Adrenal gland (tissue), 12 donors: ENCODE measurements around the gene ASTN2. TPM values are rescaled to one million over a fixed set of nuclear protein-coding genes. Genes with fewer than 3 reads are reported as not detected.

Experiments
- DNase-seq, 7 donors: peaks; one replicate each; pipeline ENCODE4 v3.0.0-alpha.2; 2019 to 2020
- H3K27ac ChIP-seq, 5 donors: fragments of 200-600 bp; sonication (generic) in 4 of 5; 1 replicate in 3 of 5; 2 replicates in 2 of 5; pipeline versions ENCODE4 v1.5.1 to v1.8.0; 2016 to 2020; ENCODE audit warnings: mild to moderate bottlenecking in 1 of 5
- H3K27me3 ChIP-seq: fragments of 200-600 bp; 2 replicates; pipeline ENCODE4 v1.8.0; 2021
- H3K36me3 ChIP-seq, 2 donors: fragments of 200-600 bp; replicated peaks in 1 of 2; 1 replicate in 1 of 2; 2 replicates in 1 of 2; pipeline versions ENCODE4 v1.5.1 to v1.8.0; 2018 to 2022
- H3K4me1 ChIP-seq, 2 donors: fragments of 200-600 bp; replicated peaks in 1 of 2; 1 replicate in 1 of 2; 2 replicates in 1 of 2; pipeline versions ENCODE4 v1.5.1 to v1.8.0; 2018 to 2021
- H3K4me3 ChIP-seq, 4 donors: fragments of 200-600 bp; sonication (generic) in 3 of 4; one replicate each; pipeline ENCODE4 v1.5.1; 2016 to 2018
- H3K9me3 ChIP-seq, 3 donors: fragments of 200-600 bp; sonication (generic) in 1 of 3; replicated peaks in 1 of 3; 1 replicate in 2 of 3; 2 replicates in 1 of 3; pipeline versions ENCODE4 v1.5.1 to v1.8.0; 2016 to 2021
- POLR2A ChIP-seq, 2 donors: fragments of 450-650 bp; IDR thresholded peaks; one replicate each; pipeline ENCODE4 v1.6.1; 2017; ENCODE audit warnings: antibody characterized with exemption in 2 of 2, mild to moderate bottlenecking in 2 of 2, moderate library complexity in 1 of 2
- WGBS, 4 donors: extraction: QIAGEN DNeasy Blood & Tissue Kit in 2 of 4; methylation state at CpG; one replicate each; pipeline versions ENCODE4 v1.1.5 to v1.1.7; 2013 to 2017; 5-methylcytosine and 5-hydroxymethylcytosine counted together
- intact Hi-C, 2 donors: fragments of 100-400 bp; cut with DNase I; formaldehyde crosslinking; loops; one replicate each; pipeline versions ENCODE4 v1.14.1 to v1.15.0; 2022 to 2023
- polyA plus RNA-seq, 3 donors: library from polyadenylated mRNA; stranded (reverse); fragments of 200-250 nt in 2 of 3; fragments of 350-450 nt in 1 of 3; fragmentation: Illumina TruSeq in 1 of 3; extraction: RNeasy Lipid Tissue Mini Kit (QIAGEN cat#74804) in 1 of 3; gene quantifications; one replicate each; pipeline ENCODE4 v1.2.3, GENCODE V29; 2013 to 2014
- total RNA-seq, 9 donors: library from RNA; depleted of rRNA in 4 of 9; stranded (reverse); fragments of >200 nt in 4 of 9; fragments of 120-200 nt in 1 of 9; fragmentation: NEBNext Ultra II Directional in 1 of 9; extraction: Animal tissue kit (Norgen Biotek cat#: 25700) in 1 of 9; gene quantifications; one replicate each; pipeline versions ENCODE4 v1.1.0 to v1.2.4, GENCODE V29; 2013 to 2023
- TF ChIP-seq, protein P1 (sequence below), 6 experiments: fragments of 450-650 bp in 4 of 6; fragments of 200-600 bp in 2 of 6; sonication (generic) in 1 of 6; IDR thresholded peaks; 1 replicate in 5 of 6; 2 replicates in 1 of 6; pipeline versions ENCODE4 v1.5.1 to v1.8.0; 2016 to 2021; ENCODE audit warnings: antibody characterized with exemption in 6 of 6, mild to moderate bottlenecking in 2 of 6, moderate library complexity in 1 of 6
- donor health status: healthy with polysubstance abuse.
- donor health status: Bipolar disorder and iron deficiency.
- donor health status: DM: yes; HTN: yes; CAD: no.
- donor health status: DM: no; HTN: no; CAD: no.
- donor health status: DM: no; HTN: no; CAD: no.
- donor health status: DM: yes; HTN: yes; CAD: no.

The ASTN2 gene
- total and polyA plus RNA-seq, 12 donors = 2.5 to 15.6 (median 6.8) TPM

DNA sequence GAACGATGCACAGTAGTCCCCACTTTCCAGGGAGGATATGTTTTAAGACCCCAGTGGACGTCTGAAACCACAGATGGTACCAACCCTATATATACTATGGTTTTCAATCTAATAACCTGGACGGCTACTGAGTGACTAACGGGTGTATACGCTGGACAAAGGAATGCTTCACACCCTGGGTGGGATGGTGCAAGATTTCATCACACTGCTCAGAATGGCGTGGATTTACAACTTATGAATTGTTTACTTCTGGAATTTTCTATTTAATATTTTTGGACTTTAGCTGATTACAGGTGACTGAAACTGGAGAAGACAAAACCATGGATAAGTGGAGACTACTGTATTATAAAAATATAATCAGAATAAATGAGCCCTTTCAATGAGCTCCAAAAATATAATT lies 875.3 kb downstream of the ASTN2 start:
- 85 to 91% (median 90%) methylated on average over 6 of the region's 6 CpGs for WGBS, 4 donors
- TF ChIP-seq POLR2A (IDR thresholded peaks at IDR 0.05) = no peak
- TF ChIP-seq, protein P1, sequence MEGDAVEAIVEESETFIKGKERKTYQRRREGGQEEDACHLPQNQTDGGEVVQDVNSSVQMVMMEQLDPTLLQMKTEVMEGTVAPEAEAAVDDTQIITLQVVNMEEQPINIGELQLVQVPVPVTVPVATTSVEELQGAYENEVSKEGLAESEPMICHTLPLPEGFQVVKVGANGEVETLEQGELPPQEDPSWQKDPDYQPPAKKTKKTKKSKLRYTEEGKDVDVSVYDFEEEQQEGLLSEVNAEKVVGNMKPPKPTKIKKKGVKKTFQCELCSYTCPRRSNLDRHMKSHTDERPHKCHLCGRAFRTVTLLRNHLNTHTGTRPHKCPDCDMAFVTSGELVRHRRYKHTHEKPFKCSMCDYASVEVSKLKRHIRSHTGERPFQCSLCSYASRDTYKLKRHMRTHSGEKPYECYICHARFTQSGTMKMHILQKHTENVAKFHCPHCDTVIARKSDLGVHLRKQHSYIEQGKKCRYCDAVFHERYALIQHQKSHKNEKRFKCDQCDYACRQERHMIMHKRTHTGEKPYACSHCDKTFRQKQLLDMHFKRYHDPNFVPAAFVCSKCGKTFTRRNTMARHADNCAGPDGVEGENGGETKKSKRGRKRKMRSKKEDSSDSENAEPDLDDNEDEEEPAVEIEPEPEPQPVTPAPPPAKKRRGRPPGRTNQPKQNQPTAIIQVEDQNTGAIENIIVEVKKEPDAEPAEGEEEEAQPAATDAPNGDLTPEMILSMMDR (IDR thresholded peaks at IDR 0.05) = no peak
- intact Hi-C loops = no loop called here
- Histone ChIP-seq H3K27me3 (no peaks in the 10 kb centered on the region), H3K9me3 (no peaks in the 10 kb centered on the region), H3K36me3 (no peaks in the 10 kb centered on the region), H3K4me1 (no peaks in the 10 kb centered on the region), H3K27ac (no peak overlapping the region), H3K4me3 (no peak overlapping the region)
- DNase-seq = no peak

DNA sequence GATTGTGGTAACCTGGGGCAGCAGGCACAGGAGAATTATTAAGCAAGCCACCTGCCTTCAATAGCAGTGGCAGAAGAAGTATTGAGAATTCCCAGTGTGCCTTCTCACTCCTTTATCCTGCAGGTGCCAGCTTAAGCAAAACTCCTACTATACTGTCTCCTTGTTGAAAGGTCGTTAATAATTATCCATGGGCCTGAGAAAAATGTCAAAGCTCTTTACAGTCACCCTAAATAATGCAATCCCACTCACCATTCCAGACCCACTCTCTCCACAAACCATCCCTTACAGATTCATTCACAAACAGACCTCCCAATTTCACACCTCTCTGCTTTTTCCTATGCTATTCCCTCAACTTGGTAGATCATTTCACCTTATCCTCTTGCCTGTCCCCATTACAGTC lies 889.2 kb downstream of the ASTN2 start:
- no peak overlapping the region for H3K4me3 ChIP-seq
- no peaks in the 10 kb centered on the region for H3K4me1 ChIP-seq
- intact Hi-C loops = no loop called here
- no peaks in the 10 kb centered on the region for H3K27me3 ChIP-seq
- H3K36me3 ChIP-seq = no peaks in the 10 kb centered on the region
- WGBS, 4 donors = 73 to 91% (median 77%) methylated on average over 1 of the region's 1 CpG
- no peak overlapping the region for H3K27ac ChIP-seq
- no peaks in the 10 kb centered on the region for H3K9me3 ChIP-seq
- DNase-seq = no peak
- TF ChIP-seq, protein P1 (IDR thresholded peaks at IDR 0.05) = no peak
- TF ChIP-seq POLR2A (IDR thresholded peaks at IDR 0.05) = no peak

DNA sequence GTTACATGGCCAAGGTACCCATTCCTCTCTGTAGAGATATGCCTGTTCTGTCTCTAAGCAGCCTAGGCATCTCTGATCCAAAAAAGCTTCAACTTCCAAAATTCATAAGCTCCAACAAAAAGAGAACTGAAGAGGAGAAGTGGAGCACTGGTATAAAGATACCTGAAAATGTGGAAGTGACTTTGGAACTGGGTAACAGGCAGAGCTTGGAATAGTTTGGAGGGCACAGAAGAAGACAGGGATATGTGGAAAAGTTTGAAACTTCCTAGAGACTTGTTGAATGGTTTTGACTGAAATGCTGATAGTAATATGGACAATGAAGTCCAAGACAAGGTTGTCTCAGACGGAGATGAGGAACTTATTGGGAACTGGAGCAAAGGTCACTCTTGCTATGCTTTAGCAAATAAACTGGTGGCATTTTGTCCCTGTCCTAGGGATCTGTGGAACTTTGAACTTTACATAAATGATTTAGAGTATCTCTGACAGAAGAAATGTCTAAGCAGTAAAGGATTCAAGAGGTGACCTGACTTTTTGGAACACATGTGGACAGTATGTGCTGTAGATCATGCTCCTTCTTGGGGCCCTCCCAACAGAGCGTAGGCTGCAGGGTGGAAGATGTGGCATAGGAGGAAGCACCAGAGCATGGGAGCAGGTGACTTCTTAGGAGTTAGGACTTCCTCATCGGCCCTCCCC lies 889.9 kb downstream of the ASTN2 start:
- Histone ChIP-seq H3K4me1 (no peaks in the 10 kb centered on the region), H3K9me3 (no peaks in the 10 kb centered on the region), H3K27ac (no peak overlapping the region), H3K36me3 (no peaks in the 10 kb centered on the region), H3K4me3 (no peak overlapping the region), H3K27me3 (no peaks in the 10 kb centered on the region)
- TF ChIP-seq, protein P1 (IDR thresholded peaks at IDR 0.05) = no peak
- no peak for TF ChIP-seq POLR2A (IDR thresholded peaks at IDR 0.05)
- DNase-seq = no peak
- WGBS, 4 donors = 85 to 96% (median 90%) methylated on average over 3 of the region's 3 CpGs
- intact Hi-C loops = no loop called here

DNA sequence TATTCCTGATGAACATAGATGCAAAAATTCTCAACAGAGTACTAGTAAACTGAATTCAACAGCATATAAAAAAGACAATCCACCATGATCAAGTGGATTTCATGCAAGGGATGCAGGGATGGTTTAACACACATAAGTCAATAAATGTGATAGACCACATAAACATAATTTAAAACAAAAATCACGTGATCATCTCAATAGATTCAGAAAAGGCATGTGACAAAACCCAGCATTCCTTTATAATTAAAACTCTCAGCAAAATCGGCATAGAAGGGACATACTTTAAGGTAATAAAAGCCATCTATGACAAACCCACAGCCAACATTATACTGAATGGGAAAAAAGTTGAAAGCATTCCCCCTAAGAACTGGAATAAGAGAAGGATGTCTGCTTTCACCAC lies 894.6 kb downstream of the ASTN2 start:
- Histone ChIP-seq H3K27ac (no peak overlapping the region), H3K4me3 (no peak overlapping the region), H3K27me3 (no peaks in the 10 kb centered on the region), H3K36me3 (no peaks in the 10 kb centered on the region), H3K9me3 (no peaks in the 10 kb centered on the region), H3K4me1 (no peaks in the 10 kb centered on the region)
- intact Hi-C loops = no loop called here
- TF ChIP-seq, protein P1 (IDR thresholded peaks at IDR 0.05) = no peak
- no peak for TF ChIP-seq POLR2A (IDR thresholded peaks at IDR 0.05)
- 72 to 89% (median 80%) methylated on average over 2 of the region's 2 CpGs for WGBS, 4 donors
- DNase-seq = no peak
